Right cardiac atrium (tissue), 5 donors: ENCODE data around the gene HNRNPAB. TPM values are rescaled to one million over a fixed set of nuclear protein-coding genes. Genes with fewer than 3 reads are reported as not detected.

ENCODE experiments used
- ATAC-seq, 2 donors: fragments of 200-7000 bp; cut with Tn5 transposase; one replicate each; pipeline versions ENCODE4 v1.8.0 to v1.9.1; 2020; ENCODE audit warnings: moderate library complexity in 2 of 2, mild to moderate bottlenecking in 1 of 2
- DNase-seq, 3 donors: peaks; one replicate each; pipeline ENCODE4 v3.0.0-alpha.2; 2020
- H3K27ac ChIP-seq: one replicate; pipeline ENCODE4 v1.5.1; 2013; ENCODE audit warnings: mild to moderate bottlenecking, low read length, control low read depth, moderate library complexity
- H3K27me3 ChIP-seq: one replicate; pipeline ENCODE4 v1.6.1; 2013; ENCODE audit not compliant: control insufficient read depth, insufficient read depth
- H3K4me1 ChIP-seq: one replicate; pipeline ENCODE4 v1.6.1; 2013; ENCODE audit warnings: low read length; ENCODE audit not compliant: control insufficient read depth, insufficient read depth
- H3K4me3 ChIP-seq: one replicate; pipeline ENCODE4 v1.5.1; 2013; ENCODE audit warnings: low read length, control low read depth
- H3K9me3 ChIP-seq: one replicate; pipeline ENCODE4 v1.6.1; 2013; ENCODE audit warnings: low read length; ENCODE audit not compliant: control insufficient read depth
- WGBS: extraction: QIAGEN DNeasy Blood & Tissue Kit; methylation state at CpG from one replicate; pipeline ENCODE4 v1.1.7; 2013; 5-methylcytosine and 5-hydroxymethylcytosine counted together
- intact Hi-C, 4 donors: fragments of 100-400 bp; cut with DNase I; formaldehyde crosslinking; loops; one replicate each; pipeline versions ENCODE4 v1.11.0 to v1.14.0; 2022 to 2023
- long read RNA-seq, 4 donors: library from polyadenylated mRNA; unstranded; transcript quantifications; one replicate each; pipeline ENCODE4 v2.0.0, GENCODE V29; 2020 to 2021
- polyA plus RNA-seq: library from polyadenylated mRNA; stranded (reverse); fragments of 200-250 nt; gene quantifications from one replicate; pipeline ENCODE4 v1.2.3, GENCODE V29; 2013
- total RNA-seq, 4 donors: library from RNA; stranded (reverse); fragmentation: NEBNext Ultra II Directional; extraction: Animal tissue kit (Norgen Biotek cat#: 25700); gene quantifications; one replicate each; pipeline ENCODE4 v1.2.1, GENCODE V29; 2021
- donor health status: healthy with polysubstance abuse.
- donor health status: DM: no; HTN: yes; CAD: no.
- donor health status: DM: no; HTN: no; CAD: no.
- donor health status: DM: no; HTN: yes; CAD: no; lungs with severe emphysema.
- donor health status: DM: yes; HTN: yes; CAD: no.

HNRNPAB gene
- total RNA-seq (100 to 1,000 TPM in 1 of 4 donors, 10 to 100 TPM in 3; 75.3 to 125 (median 86.9) TPM), polyA plus RNA-seq (88.2 TPM)
- long read RNA-seq, donor 1, transcript HNRNPAB-201 (7 exons, 1,602 nt): minor isoform, 6 of 45 reads
- long read RNA-seq, donor 1, transcript HNRNPAB-204 (7 exons, 1,785 nt): minor isoform, 10 of 45 reads
- long read RNA-seq, donor 1, transcript HNRNPAB-202 (8 exons, 1,796 nt): major isoform, 24 of 45 reads
- long read RNA-seq, donor 1, partial matches to known transcripts: 0 of 45 reads
- long read RNA-seq, donor 1, other reads (novel, unspliced or antisense): 2 of 45 reads
- long read RNA-seq, donor 2, transcript HNRNPAB-202 (8 exons, 1,796 nt): major isoform, 15 of 27 reads
- long read RNA-seq, donor 2, partial matches to known transcripts: 5 of 27 reads
- long read RNA-seq, donor 2, other reads (novel, unspliced or antisense): 0 of 27 reads
- long read RNA-seq, donor 3, partial matches to known transcripts: 4 of 11 reads
- long read RNA-seq, donor 3, other reads (novel, unspliced or antisense): 4 of 11 reads
- long read RNA-seq, donor 4, transcript HNRNPAB-201 (7 exons, 1,602 nt): minor isoform, 6 of 28 reads
- long read RNA-seq, donor 4, transcript HNRNPAB-202 (8 exons, 1,796 nt): major isoform, 10 of 28 reads
- long read RNA-seq, donor 4, partial matches to known transcripts: 5 of 28 reads
- long read RNA-seq, donor 4, other reads (novel, unspliced or antisense): 0 of 28 reads

- under 1% methylated on average over 96 of the region's 96 CpGs for WGBS
- Histone ChIP-seq H3K27me3 (no peaks in the 10 kb centered on the region), H3K9me3 (no peaks in the 10 kb centered on the region), H3K4me3 (peak within 1 kb of the TSS; percentile 63), H3K27ac (peak within 1 kb of the TSS; percentile 73), H3K4me1 (peaks cover 9% of the 10 kb centered on the region)
- peak; percentile 95 to 97 (median 97) for DNase-seq
- intact Hi-C loops: no loop called here
- peak; percentile 92 to 96 for ATAC-seq
These were observed at the start of gene HNRNPAB for GRCh38 chr5:178204182-178204934. TSS of gene HNRNPAB (plus strand) at chr5:178204533. CDS start at chr5:178204838, 305 bp downstream.

- no peak for ATAC-seq
- no peaks in the 10 kb centered on the region for H3K27me3 ChIP-seq
- H3K27ac ChIP-seq: no peak overlapping the region
- WGBS: 86% methylated on average over 8 of the region's 8 CpGs
- no peaks in the 10 kb centered on the region for H3K9me3 ChIP-seq
- no peak overlapping the region for H3K4me3 ChIP-seq
- H3K4me1 ChIP-seq: peaks cover 5% of the 10 kb centered on the region
- intact Hi-C loops: no loop called here
- no peak for DNase-seq
These were observed 49.3 kb upstream of the HNRNPAB start for GRCh38 chr5:178155065-178155464.

- DNase-seq (no peak), ATAC-seq (no peak)
- Histone ChIP-seq H3K4me3 (no peak overlapping the region), H3K27me3 (no peaks in the 10 kb centered on the region), H3K27ac (no peak overlapping the region), H3K9me3 (no peaks in the 10 kb centered on the region), H3K4me1 (no peaks in the 10 kb centered on the region)
- intact Hi-C loops: loop anchor here in 2 of 4 donors (5.0 to 10.0 kb wide), 2 partner anchors 83 to 85 kb away; no protein-coding TSS in a partner anchor
- 83% methylated on average over 5 of the region's 5 CpGs for WGBS
These were observed 44.2 kb upstream of the HNRNPAB start for GRCh38 chr5:178160176-178160575.

DNA sequence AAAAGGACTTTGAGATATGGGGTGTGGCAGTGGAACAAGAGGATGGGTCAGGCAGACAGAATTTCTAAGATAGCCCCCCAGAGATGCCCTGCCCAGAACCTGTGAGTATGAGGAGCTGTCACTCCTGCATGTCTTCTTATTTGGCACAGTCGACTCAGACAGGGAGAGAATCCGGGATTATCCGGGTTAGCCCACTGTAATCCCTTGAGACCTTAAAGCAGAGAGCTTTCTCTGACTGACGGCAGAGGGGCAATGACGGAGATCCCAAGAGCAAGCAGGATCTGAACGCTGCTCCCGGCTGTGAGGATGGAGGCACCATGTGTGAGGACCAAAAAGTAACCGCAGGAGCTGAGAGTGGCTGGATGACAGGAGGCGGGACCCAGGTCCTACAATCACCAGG, 41.9 kb upstream of the HNRNPAB start:
- no peak overlapping the region for H3K27ac ChIP-seq
- no peak overlapping the region for H3K4me3 ChIP-seq
- H3K4me1 ChIP-seq: no peaks in the 10 kb centered on the region
- no peak for DNase-seq
- intact Hi-C loops: loop anchor here in 2 of 4 donors (5.0 to 10.0 kb wide), 2 partner anchors 85 to 88 kb away; no protein-coding TSS in a partner anchor
- H3K27me3 ChIP-seq: no peaks in the 10 kb centered on the region
- no peak for ATAC-seq
- 78% methylated on average over 9 of the region's 9 CpGs for WGBS
- H3K9me3 ChIP-seq: no peaks in the 10 kb centered on the region

- H3K27me3 ChIP-seq: no peaks in the 10 kb centered on the region
- H3K4me3 ChIP-seq: no peak overlapping the region
- WGBS: 8% methylated on average over 33 of the region's 33 CpGs
- intact Hi-C loops: loop anchor here (1.0 to 10.0 kb wide), 5 partner anchors 86 to 89 kb away; no protein-coding TSS in a partner anchor
- H3K4me1 ChIP-seq: no peaks in the 10 kb centered on the region
- H3K27ac ChIP-seq: no peak overlapping the region
- DNase-seq (peak; percentile 79 to 93 (median 92)), ATAC-seq (peak; percentile 92 to 95)
- no peaks in the 10 kb centered on the region for H3K9me3 ChIP-seq
These were observed 40.3 kb upstream of the HNRNPAB start for GRCh38 chr5:178163772-178164735.

DNA sequence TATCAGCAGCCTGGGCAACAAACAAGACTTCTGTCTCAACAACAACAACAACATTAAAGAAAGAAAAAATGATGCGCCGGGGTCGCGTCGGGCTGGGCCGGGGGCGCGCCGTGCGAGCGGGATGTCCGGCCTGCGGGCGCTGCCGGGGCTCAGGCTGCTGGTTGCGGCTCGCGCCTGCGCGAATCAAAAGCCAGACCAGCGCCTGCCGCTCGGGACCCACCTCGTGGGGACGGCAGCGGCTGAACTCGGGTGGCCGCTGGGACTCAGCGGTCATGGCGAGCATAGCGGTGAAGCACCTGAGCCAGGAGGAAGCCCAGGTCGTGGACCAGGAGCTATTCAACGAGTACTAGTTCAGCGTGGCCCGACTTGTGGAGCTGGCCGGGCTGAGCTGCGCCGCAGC, 38.8 kb upstream of the HNRNPAB start:
- intact Hi-C loops: loop anchor here in 3 of 4 donors (2.0 to 10.0 kb wide), 3 partner anchors 89 to 91 kb away; no protein-coding TSS in a partner anchor
- H3K9me3 ChIP-seq: no peaks in the 10 kb centered on the region
- 30% methylated on average over 38 of the region's 38 CpGs for WGBS

GRCh38 chr5:178170455-178170854, 33.9 kb upstream of the HNRNPAB start:
- 86% methylated on average over 2 of the region's 2 CpGs for WGBS
- Histone ChIP-seq H3K27ac (no peak overlapping the region), H3K4me1 (no peaks in the 10 kb centered on the region), H3K27me3 (no peaks in the 10 kb centered on the region), H3K4me3 (no peak overlapping the region), H3K9me3 (no peaks in the 10 kb centered on the region)
- intact Hi-C loops: no loop called here
- ATAC-seq (no peak), DNase-seq (no peak)

More for the DNA sequence above, 38.8 kb upstream of the HNRNPAB start:
- Histone ChIP-seq H3K27ac (no peak overlapping the region), H3K4me1 (no peaks in the 10 kb centered on the region), H3K27me3 (no peaks in the 10 kb centered on the region), H3K4me3 (no peak overlapping the region)
- no peak for DNase-seq
- ATAC-seq: no peak

GRCh38 chr5:178174456-178174855, 29.9 kb upstream of the HNRNPAB start:
- 93% methylated on average over 3 of the region's 3 CpGs for WGBS
- Histone ChIP-seq H3K4me3 (no peak overlapping the region), H3K4me1 (no peaks in the 10 kb centered on the region), H3K9me3 (no peaks in the 10 kb centered on the region), H3K27me3 (no peaks in the 10 kb centered on the region), H3K27ac (no peak overlapping the region)
- DNase-seq: no peak
- no peak for ATAC-seq
- intact Hi-C loops: no loop called here

- intact Hi-C loops: no loop called here
- Histone ChIP-seq H3K9me3 (peaks cover 2% of the 10 kb centered on the region), H3K4me3 (no peak overlapping the region), H3K27ac (no peak overlapping the region), H3K27me3 (no peaks in the 10 kb centered on the region), H3K4me1 (no peaks in the 10 kb centered on the region)
- no peak for ATAC-seq
- DNase-seq: no peak
- WGBS: 55% methylated on average over 6 of the region's 6 CpGs
These were observed 27.5 kb upstream of the HNRNPAB start for GRCh38 chr5:178176791-178177190.

- ATAC-seq (no peak), DNase-seq (no peak)
- Histone ChIP-seq H3K27me3 (no peaks in the 10 kb centered on the region), H3K4me1 (no peaks in the 10 kb centered on the region), H3K27ac (no peak overlapping the region), H3K9me3 (peaks cover 2% of the 10 kb centered on the region), H3K4me3 (no peak overlapping the region)
- 83% methylated on average over 8 of the region's 8 CpGs for WGBS
- intact Hi-C loops: no loop called here
These were observed 26.8 kb upstream of the HNRNPAB start for GRCh38 chr5:178177569-178177968.
